Keratinocyte (primary cell): ENCODE results near the gene DENND1A. TPM values are rescaled to one million over a fixed set of nuclear protein-coding genes. Genes with fewer than 3 reads are reported as not detected.

Experiments used
- DNase-seq: peaks from one replicate; pipeline ENCODE4 v3.0.0-alpha.2; 2011; ENCODE audit warnings: low read depth, missing footprints, low spot score
- FAIRE-seq: peaks from 2 replicates; lab custom pipeline; 2011; peaks lifted over from hg19 to GRCh38; lab: Jason Lieb, UNC
- H2AFZ ChIP-seq: 2 replicates; pipeline ENCODE4 v1.6.0; 2012; ENCODE audit warnings: low read length, control low read depth, inconsistent platforms; ENCODE audit not compliant: control insufficient read depth
- H3K27ac ChIP-seq: 2 replicates; pipeline ENCODE4 v1.5.1; 2011; ENCODE audit warnings: low read length; ENCODE audit not compliant: control insufficient read depth, insufficient read depth
- H3K27me3 ChIP-seq: 3 replicates; pipeline ENCODE4 v1.6.0; 2011; ENCODE audit warnings: low read length; ENCODE audit not compliant: control insufficient read depth, insufficient read depth; ENCODE audit errors: extremely low read depth
- H3K36me3 ChIP-seq, 2 experiments: 2 replicates in 1 of 2; 3 replicates in 1 of 2; pipeline ENCODE4 v1.5.1; 2011; ENCODE audit warnings: low read length in 2 of 2, mild to moderate bottlenecking in 1 of 2; ENCODE audit not compliant: control insufficient read depth in 2 of 2, insufficient read depth in 2 of 2; ENCODE audit errors: extremely low read depth in 1 of 2
- H3K4me1 ChIP-seq: 3 replicates; pipeline ENCODE4 v1.5.1; 2011; ENCODE audit warnings: low read length; ENCODE audit not compliant: control insufficient read depth, insufficient read depth; ENCODE audit errors: extremely low read depth
- H3K4me2 ChIP-seq: 3 replicates; pipeline ENCODE4 v1.6.0; 2011; ENCODE audit warnings: low read depth, low read length; ENCODE audit not compliant: control insufficient read depth, insufficient read depth; ENCODE audit errors: extremely low read depth
- H3K4me3 ChIP-seq, 3 experiments: fragments of 200-600 bp in 1 of 3; sonication (generic) in 1 of 3; 2 replicates in 2 of 3; 3 replicates in 1 of 3; pipeline ENCODE4 v1.5.1; 2011 to 2016; ENCODE audit warnings: low read length in 3 of 3, mild to moderate bottlenecking in 3 of 3, control low read depth in 2 of 3, inconsistent platforms in 1 of 3, low read depth in 1 of 3, mixed read lengths in 1 of 3, mixed run types in 1 of 3, moderate library complexity in 1 of 3; ENCODE audit not compliant: control insufficient read depth in 2 of 3, insufficient read depth in 2 of 3; ENCODE audit errors: extremely low read depth in 1 of 3
- H3K79me2 ChIP-seq: 2 replicates; pipeline ENCODE4 v1.6.0; 2012; ENCODE audit warnings: low read length; ENCODE audit not compliant: control insufficient read depth, insufficient read depth
- H3K9ac ChIP-seq: 3 replicates; pipeline ENCODE4 v1.6.0; 2011; ENCODE audit warnings: low read length; ENCODE audit not compliant: control insufficient read depth, insufficient read depth; ENCODE audit errors: extremely low read depth
- H3K9me1 ChIP-seq: 3 replicates; pipeline ENCODE4 v1.6.0; 2011; ENCODE audit warnings: low read length; ENCODE audit not compliant: control insufficient read depth, insufficient read depth; ENCODE audit errors: extremely low read depth
- H3K9me3 ChIP-seq: 2 replicates; pipeline ENCODE4 v1.5.1; 2012; ENCODE audit warnings: low read depth, low read length; ENCODE audit not compliant: control insufficient read depth
- H4K20me1 ChIP-seq: 3 replicates; pipeline ENCODE4 v1.6.0; 2011; ENCODE audit warnings: low read length; ENCODE audit not compliant: control insufficient read depth, insufficient read depth; ENCODE audit errors: extremely low read depth
- EZH2 ChIP-seq: IDR thresholded peaks from one replicate; pipeline ENCODE4 v1.6.1; 2012; ENCODE audit warnings: inconsistent platforms, mild to moderate bottlenecking, low read length, moderate library complexity
- dilution Hi-C: fragments of 300-500 bp; cut with MboI; formaldehyde crosslinking; loops from one replicate; pipeline ENCODE4 v1.7.0; 2020; ENCODE audit warnings: low sequenced_read_pairs; ENCODE audit not compliant: extremely low pct_ligation_motif_present
- polyA plus RNA-seq, 5 experiments: library from polyadenylated mRNA; depleted of rRNA in 3 of 5; stranded (reverse) in 3 of 5; stranded (forward) in 1 of 5; unstranded in 1 of 5; fragments of >200 nt; gene quantifications; 1 replicate in 1 of 5; 2 replicates in 3 of 5; 3 replicates in 1 of 5; pipeline versions ENCODE4 v1.2.1 to v1.2.3, GENCODE V29; 2011 to 2012; ENCODE audit warnings: missing spikeins in 2 of 5, low read depth in 1 of 5, low replicate concordance in 1 of 5
- TF ChIP-seq, protein P1 (sequence below), 3 experiments: IDR thresholded peaks in 1 of 3; conservative IDR thresholded peaks in 1 of 3; optimal IDR thresholded peaks in 1 of 3; 2 replicates in 2 of 3; 3 replicates in 1 of 3; pipeline versions ENCODE3 to v1.5.1; 2011; ENCODE audit warnings: low read length in 3 of 3, mild to moderate bottlenecking in 3 of 3, moderate library complexity in 2 of 3, control low read depth in 1 of 3, inconsistent platforms in 1 of 3; ENCODE audit not compliant: insufficient read depth in 2 of 3; ENCODE audit errors: extremely low read depth in 1 of 3

DENND1A gene
- polyA plus RNA-seq, 1 donor (not counting 4 experiments of a cell fraction or from before 2014, with no cell fraction given): 13.0 TPM

DNA sequence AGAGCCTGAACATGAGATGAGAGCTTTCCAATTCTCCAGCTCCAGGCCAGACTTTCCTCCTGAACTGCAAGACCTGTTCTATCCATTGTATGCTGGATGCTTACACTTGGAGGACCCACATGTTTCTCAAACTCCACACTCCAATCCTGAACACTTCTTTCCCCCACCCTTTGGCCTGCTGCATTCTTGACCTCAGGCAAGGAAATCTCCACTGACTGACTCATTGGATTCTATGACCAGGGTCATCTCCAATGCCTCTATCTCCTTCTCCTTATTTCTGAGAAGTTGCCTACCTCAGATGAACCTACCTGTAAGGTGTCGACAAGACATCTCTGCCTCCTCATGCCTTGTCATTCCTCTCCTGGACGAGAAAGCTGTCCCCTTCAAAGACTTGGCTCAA, 420.3 kb downstream of the DENND1A start:
- H3K4me2 ChIP-seq: no peak overlapping the region
- no peaks in the 10 kb centered on the region for H3K36me3 ChIP-seq
- FAIRE-seq: no peak
- H3K9me3 ChIP-seq: no peaks in the 10 kb centered on the region
- no peaks in the 10 kb centered on the region for H3K4me1 ChIP-seq
- no peaks in the 10 kb centered on the region for H4K20me1 ChIP-seq
- TF ChIP-seq, protein P1, sequence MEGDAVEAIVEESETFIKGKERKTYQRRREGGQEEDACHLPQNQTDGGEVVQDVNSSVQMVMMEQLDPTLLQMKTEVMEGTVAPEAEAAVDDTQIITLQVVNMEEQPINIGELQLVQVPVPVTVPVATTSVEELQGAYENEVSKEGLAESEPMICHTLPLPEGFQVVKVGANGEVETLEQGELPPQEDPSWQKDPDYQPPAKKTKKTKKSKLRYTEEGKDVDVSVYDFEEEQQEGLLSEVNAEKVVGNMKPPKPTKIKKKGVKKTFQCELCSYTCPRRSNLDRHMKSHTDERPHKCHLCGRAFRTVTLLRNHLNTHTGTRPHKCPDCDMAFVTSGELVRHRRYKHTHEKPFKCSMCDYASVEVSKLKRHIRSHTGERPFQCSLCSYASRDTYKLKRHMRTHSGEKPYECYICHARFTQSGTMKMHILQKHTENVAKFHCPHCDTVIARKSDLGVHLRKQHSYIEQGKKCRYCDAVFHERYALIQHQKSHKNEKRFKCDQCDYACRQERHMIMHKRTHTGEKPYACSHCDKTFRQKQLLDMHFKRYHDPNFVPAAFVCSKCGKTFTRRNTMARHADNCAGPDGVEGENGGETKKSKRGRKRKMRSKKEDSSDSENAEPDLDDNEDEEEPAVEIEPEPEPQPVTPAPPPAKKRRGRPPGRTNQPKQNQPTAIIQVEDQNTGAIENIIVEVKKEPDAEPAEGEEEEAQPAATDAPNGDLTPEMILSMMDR (optimal IDR thresholded peaks at IDR 0.05 in 1 of 3, IDR thresholded peaks at IDR 0.05 in 1 of 3, conservative IDR thresholded peaks at IDR 0.05 in 1 of 3; ENCODE audit: extremely low read depth in 1 of 3, insufficient read depth in 2 of 3, low read length in 3 of 3): no peak
- no peak for TF ChIP-seq EZH2
- no peaks in the 10 kb centered on the region for H3K9me1 ChIP-seq
- H3K27ac ChIP-seq: no peak overlapping the region
- no peak overlapping the region for H3K4me3 ChIP-seq
- H3K79me2 ChIP-seq: no peaks in the 10 kb centered on the region
- no peak overlapping the region for H2AFZ ChIP-seq
- no peak for DNase-seq
- no peaks in the 10 kb centered on the region for H3K27me3 ChIP-seq
- no peak overlapping the region for H3K9ac ChIP-seq
- dilution Hi-C loops: no loop called here

DNA sequence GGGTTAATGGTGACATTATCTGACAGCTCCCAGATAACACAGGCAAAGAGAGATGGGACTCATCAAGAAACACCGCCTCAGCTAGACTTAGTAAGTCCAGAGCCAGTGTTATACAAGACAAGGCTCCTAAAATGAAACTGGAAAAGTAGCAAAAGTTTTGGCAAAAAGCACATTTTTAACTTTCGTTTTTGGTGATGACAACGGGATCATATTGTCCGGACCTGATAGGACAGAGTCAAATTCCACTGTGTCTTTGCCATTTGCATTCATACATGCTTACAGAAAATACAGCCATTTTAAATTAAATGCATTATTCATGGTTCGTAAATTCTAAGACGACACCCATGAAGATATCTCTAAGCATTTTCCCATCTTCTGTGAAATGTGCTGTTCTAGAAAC, 421.9 kb downstream of the DENND1A start:
- H4K20me1 ChIP-seq: no peaks in the 10 kb centered on the region
- FAIRE-seq (no peak), DNase-seq (no peak)
- no peak overlapping the region for H2AFZ ChIP-seq
- no peak overlapping the region for H3K4me2 ChIP-seq
- no peaks in the 10 kb centered on the region for H3K36me3 ChIP-seq
- H3K9me3 ChIP-seq: no peaks in the 10 kb centered on the region
- H3K27ac ChIP-seq: no peak overlapping the region
- H3K9me1 ChIP-seq: no peaks in the 10 kb centered on the region
- H3K79me2 ChIP-seq: no peaks in the 10 kb centered on the region
- H3K27me3 ChIP-seq: no peaks in the 10 kb centered on the region
- dilution Hi-C loops: no loop called here
- no peak overlapping the region for H3K9ac ChIP-seq
- H3K4me1 ChIP-seq: no peaks in the 10 kb centered on the region
- no peak overlapping the region for H3K4me3 ChIP-seq
- TF ChIP-seq, protein P1 (optimal IDR thresholded peaks at IDR 0.05 in 1 of 3, IDR thresholded peaks at IDR 0.05 in 1 of 3, conservative IDR thresholded peaks at IDR 0.05 in 1 of 3; ENCODE audit: extremely low read depth in 1 of 3, insufficient read depth in 2 of 3, low read length in 3 of 3): no peak
- TF ChIP-seq EZH2: no peak
